ENCODE data around the gene PDE2A.

The PDE2A gene

DNA sequence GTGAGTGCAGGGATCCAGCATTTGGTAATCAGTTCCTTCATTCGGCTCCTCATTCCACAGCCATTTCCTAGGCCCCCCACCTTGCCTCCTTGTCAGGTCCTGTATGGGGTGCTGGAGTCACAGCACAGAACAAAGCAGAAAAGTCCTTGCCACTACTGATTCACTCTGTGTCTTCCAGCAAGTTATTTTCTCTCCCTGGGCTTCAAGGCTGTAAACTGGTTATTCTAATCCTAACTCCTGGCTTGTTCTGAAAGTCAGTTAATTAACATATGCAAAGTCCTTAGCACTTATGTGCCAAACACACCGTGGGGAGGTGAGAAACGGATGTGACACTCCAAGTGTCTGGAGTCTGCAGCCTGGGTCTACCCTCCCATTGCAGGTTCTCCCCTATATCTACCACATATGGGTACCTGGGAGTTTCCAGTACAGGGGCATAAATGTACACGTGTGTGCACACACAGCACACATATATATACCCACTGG lies 30.6 kb upstream of the PDE2A start:
- no peak for DNase-seq (ENCODE audit: low read depth)

DNA sequence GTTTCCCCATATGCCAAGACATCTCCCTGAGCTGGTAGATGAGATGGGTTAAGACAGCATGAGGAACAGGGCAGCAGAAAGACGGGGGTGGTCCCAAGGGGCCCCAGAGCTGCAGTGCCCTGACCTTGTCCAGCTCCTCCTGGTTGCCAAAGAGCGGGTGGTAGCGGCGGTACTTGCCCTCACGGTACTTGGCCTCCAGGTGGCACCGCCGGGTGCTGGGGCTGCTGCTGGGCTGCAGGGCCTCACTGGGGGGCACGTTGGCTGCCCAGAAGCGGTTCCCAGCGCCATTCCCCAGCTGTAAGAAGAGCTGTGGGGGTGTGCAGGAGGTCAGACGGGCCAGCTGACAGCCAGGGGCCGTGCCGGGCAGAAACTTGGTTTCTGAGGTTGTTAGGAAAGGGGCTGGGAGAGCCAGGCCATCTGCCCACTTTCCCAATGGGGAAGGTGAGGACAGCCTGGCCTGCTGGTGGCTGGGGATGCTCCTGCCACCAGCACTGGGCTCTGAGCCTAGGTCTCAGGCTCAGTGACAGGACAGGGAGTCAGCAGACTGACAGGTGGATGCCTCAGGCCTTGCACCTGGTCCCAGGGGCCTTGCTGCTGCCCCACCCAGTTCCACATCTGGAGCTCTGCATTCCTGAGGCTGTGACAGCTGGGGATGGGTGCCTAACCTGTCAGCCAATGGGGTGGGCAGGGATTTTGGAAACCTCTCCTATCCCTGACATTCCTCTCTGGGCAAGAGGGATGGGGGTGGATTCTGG lies 30.0 kb upstream of the PDE2A start:
- no peak for DNase-seq (ENCODE audit: low read depth)

DNA sequence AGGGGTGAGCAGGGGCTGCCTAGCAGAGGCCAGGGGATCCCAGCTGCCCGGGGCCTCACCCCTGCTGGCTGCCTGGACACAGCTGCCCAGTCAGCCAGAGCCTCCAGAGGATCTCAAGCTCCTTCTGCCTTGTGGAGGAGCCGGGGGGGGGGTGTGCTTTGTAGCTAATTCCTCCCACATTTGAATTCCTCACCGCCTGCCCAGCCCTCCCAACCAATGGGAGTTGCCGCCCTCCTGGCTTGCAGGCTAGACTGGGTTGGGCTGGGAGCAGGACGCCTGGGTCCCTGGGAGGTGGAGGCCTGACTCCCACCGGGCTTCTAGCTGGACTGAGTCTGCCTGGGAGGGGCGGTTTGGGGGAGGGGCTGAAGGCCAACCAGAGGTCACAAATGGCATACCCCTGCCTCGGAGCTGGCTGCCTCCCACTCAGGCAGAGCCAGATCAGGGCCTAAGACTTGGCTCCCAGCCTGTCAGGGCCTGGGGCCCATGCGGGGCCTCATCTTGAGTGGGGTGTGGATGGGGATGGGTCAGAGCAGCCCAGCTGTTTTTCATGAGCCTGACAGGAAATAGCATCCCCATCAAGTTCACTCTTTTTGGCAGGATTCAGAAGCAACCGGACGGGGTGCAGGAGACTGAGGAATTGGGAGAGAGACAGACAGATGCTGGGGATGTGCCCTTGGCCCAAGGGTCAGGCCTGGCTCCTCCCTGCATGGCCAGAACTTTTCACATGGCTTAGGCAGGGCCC lies 29.2 kb upstream of the PDE2A start:
- no peak for DNase-seq (ENCODE audit: low read depth)

DNA sequence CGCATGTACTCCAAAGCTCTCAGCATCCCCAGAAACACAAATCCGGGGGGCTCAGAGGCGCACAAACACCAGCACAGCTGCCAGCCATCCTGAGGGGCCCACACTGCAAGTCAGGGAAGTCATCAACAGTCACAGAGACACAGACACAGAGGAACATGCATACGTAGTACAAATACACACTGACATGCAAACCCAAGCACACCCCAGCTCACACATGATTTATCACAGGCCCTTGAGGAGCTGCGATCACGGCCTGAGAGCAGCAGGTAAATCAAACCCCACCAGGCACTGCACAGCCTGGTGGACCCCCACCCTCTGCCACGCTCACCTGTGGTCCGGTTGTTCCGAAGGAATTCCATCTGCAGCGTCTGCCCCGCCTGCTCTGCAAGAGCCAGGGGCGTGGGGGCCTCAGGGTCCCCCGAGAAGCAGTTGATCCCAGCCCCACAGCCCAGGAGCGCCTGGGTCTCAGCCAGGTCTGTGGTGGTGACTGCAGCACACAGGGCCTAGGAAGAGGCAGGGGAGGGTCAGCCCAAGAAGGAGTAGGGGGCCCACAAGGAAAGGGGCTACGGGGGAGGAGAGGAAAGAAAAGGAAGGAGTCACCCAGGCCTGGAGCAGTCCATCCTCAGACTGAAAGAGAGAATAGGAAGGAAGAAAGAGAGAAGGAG lies 28.5 kb upstream of the PDE2A start:
- no peak for DNase-seq (ENCODE audit: low read depth)

DNA sequence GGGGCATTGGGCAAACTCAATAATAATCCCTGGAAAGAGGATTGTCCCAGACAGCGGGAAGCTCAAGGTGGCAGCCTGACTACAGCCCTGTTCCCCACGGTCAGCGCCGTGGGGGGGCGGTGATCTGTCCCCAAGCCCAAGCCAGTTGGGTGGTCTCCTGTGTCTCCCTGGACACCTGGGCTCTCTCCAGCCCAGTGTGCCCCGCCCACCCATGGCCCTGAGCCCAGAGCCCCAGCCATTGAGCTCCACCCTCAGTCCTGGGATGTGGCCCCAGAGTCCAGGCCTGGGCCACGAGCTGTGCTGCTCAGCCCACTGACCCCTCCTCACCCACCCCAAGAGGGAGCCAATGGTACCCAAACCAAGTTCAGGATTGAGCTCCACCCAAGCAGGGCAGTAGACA lies 27.9 kb upstream of the PDE2A start:
- DNase-seq (ENCODE audit: low read depth) = no peak

DNA sequence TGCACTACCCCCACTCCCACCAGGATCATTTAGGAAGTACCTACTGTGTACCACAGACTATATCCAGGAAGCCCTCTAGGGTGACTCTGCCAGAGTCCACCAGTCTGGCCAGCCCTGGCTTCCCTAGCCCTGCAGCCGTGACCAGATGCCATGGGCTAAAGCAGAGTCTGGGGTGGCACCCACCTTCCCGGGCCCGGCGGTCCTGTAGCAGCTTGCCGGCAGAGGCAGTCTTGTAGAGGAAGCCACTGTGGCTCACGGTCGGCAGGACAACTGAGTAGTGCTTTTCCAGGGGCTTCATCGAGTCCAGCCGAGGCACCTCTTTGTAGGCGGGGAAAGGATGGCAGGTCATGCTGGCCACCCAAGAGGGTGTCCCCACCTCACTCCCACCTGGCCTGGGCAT lies 27.2 kb upstream of the PDE2A start:
- DNase-seq (ENCODE audit: low read depth) = no peak

DNA sequence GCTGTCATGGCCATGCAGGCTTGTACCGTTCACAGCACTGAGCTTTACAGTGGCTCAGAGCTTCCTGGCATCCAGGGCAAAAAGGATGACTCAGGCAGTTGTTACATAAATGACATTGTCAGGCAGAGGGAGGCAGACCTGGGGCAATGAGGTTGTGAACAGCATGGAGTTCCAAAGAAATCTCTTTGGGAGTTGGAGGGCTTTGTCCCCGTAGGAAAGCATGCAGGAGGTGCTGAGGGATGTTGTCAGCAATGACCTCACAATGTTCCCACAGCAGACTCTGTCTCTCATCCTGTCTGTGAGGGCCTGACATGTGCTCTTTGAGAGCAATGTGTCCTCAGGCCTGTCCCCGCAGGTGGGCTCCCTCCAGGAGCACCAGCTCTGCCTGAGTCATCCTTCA lies 25.9 kb upstream of the PDE2A start:
- no peak for DNase-seq (ENCODE audit: low read depth)

DNA sequence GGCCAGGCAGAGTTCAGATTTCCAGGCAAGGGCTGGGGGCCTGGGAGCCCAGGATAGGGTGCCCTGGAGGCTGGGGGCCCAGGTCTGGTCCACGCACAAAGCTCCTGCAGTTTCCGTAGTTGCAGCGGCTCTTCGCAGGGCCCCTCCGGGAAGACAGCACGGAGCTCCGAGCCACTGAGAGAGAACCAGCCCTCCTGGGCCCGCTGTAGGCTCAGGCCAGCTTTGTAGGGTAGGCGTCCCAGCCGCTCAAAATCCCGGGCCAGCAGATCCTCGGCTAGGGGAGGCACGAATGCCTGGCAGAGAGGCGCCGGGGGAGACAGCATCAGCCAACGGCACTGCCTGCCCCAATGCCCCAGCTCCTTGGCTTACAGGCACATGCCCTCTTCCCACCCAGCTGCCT lies 23.6 kb upstream of the PDE2A start:
- DNase-seq (ENCODE audit: low read depth) = no peak

DNA sequence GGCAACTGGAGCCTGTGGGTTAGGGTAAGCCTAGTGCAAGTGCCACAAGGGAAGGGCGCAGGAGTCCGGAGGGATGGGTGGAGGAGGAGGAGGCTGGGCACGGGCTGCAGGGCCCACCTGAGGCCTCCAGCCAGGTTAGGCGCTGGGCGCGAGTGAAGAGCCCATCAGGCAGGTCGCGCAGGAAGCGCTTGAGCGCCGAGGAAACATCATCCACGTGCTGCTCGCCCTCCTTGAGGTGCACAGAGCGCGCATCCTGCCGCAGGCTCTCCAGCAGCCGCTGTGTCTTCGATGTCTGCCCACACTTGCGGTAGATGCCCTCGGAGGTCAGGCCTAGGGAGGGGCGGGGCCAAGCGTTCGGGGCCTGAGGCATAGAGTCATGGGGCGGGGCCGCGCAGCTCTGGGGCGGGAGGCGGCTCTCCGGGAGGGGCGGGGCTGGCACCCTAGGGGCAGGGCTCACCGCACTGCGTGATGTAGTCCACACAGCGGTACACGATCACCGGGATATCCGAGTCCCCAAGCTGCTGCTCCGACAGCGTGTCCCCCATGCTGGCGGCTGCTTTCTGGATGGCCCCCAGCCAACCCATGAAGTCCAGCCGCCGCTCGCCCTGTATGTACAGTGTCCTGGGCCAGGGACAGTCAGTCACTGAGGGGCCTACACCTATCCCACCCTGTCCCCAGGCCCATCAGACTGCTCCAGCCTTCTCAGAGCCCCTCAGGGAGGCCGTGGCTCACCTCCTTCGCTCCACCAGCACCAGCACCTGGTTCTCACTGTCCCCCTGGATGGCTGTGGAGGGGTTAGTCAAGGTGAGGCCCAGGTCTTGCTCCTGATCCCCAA lies 22.9 kb upstream of the PDE2A start:
- DNase-seq (ENCODE audit: low read depth) = no peak

DNA sequence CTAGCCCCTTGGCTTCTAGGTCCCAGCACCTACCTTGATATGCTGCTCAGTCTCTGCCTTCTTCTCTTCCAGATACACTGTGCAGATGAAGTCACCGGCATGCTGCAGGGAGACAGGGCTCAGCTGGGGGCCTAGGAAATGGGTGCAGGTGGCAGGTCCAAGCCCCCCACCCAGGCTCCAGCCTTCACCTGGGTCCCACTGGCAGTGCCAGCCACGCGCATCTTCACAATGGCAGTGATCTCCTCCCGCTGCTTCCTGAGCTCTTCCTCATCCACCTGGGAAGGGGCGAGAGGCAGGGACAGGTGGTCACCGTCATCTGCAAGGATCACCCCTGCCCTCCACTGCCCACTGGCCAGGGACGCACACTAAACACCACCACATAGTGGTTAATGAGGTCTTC lies 21.1 kb upstream of the PDE2A start:
- no peak for DNase-seq (ENCODE audit: low read depth)

DNA sequence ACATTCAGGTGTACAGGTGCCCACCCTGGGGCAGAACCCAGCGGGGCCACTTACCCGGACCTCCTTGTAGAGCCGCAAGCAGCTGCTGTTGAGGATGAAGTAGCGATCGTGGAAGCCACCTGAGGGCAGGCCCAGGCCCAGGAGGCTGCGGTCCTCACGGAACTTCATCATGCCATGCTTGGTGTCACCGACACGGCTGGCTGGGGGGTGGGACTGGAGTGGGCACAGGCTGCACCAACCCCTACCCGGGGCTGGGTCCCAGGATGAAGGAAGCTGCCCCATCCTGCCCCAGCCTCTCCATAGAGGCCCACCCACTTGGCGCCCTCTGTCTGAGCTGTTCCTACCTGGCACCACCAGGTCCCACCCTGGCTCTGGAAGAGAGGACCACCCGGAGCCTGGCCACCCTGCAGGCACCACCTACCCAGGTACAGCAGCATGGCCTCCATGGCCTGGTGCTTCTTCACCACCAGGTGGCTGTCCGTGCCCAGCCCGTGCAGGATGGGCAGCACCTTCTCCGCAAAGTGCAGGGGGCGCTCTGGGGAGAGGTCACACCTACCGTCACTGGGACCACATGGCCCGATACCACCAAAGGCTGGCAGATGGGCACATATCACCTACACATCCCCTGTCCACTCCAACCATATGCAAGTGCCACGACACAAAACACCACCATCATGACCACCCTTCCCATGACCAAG lies 19.2 kb upstream of the PDE2A start:
- no peak for DNase-seq (ENCODE audit: low read depth)

DNA sequence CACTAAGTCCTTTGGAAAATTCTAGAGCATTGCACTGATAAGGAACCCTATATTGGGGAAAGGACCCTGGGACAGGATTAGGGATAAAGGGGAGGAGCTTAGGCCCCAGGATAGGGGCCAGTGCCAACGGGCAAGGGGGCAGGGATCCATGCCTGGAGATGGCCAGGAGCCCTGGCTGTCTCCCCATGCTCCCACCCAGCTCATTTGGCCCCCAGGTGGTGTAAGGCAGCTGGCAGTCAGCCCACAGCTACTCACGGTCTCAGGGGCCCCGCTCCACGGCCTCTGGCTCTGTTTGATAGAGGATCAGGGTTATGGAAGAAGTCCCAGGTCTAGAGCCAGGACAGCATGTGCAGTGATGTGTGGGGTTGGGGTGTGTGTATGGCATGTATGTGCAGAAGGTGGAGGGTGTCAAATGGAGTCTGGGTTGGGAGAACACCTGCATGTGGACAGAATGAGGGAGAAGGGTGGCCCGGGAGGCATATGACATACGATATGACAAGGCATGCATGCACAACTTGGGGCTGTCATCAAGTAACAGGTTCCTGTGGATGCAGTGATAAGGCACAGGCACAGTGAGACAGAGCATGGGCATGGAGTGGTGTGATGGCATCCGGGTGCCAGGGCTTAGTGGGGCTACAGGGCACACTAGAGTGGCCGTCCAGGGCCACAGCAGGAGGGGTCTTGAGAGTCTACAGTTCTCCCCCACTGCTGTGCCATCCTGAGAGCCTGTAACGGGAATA lies 18.4 kb upstream of the PDE2A start:
- DNase-seq (ENCODE audit: low read depth) = no peak

DNA sequence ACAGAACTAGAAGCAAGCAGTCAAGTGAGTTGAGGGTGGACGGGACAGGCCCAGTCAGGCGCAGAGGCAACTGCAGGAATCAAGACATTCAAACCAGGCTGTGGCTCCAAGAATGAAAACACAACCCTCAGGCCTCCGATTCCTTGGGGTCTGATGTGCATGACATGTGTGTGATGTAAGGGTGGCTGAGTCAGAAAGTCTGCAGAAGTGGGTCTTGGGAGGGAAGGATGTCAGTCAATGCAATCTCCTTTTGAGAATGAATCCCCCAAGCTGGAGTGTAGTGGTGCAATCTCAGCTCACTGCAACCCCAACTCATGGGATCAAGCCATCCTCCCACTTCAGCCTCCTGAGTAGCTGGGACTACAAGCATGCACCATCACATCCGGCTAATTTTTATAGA lies 15.9 kb upstream of the PDE2A start:
- no peak for DNase-seq (ENCODE audit: low read depth)

DNA sequence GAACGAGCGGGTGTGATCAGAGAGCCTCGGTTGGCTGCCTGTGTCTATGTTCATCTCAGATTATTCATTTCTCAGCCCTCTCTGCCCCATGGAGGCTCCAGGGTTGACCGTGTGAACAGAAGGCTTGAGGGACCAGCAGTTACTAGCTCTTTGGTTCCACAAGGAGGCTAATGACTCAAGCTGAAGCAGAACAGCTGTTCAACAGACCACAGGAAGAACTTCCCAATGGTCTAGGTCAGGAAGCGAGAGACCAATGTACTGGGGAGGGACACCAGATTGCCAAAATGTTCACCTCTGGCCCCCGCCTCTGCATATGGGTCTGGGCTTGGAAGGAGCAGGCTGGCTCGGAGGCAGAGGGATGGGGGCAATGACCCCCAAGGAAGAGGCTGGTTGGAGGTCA lies 14.7 kb upstream of the PDE2A start:
- DNase-seq (ENCODE audit: low read depth) = no peak

DNA sequence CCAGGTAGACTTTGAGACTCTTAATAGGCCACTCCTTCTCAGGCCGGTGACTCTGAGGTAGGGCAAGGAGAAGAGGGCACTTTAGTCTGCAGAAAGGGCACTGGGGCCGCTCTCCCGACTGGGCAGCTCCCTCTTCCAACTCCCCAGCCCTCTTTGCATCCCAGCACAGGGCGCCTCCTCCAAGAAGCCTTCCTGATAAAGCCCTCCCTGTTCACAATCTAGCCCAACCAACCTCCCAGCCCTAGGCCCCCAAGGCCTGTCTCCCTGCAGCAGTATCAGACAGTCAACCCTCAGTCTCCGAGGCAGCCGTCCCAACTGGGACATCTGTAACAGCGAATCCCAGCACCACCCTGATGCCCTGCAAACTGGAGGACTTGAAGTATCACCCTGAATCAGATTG lies 14.3 kb upstream of the PDE2A start:
- no peak for DNase-seq (ENCODE audit: low read depth)

DNA sequence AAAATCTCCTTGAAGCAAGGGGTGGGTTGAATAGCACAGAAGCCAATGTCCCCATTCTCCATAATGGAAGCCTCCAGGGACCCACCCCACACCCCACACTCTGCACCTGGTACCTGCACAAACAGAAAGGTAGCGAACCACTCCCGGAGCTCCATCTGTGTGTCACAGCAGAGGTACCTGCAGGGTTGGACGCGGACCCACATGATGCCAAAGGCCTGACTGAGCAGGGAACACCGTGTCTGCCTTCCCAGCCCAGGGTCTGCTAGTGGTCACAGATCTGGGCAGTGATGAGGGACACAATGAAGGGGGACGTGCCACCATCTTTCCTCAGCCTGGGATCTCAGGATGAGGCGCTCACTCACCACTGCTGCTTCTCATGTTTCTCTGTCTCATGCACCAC lies 13.1 kb upstream of the PDE2A start:
- no peak for DNase-seq (ENCODE audit: low read depth)

DNA sequence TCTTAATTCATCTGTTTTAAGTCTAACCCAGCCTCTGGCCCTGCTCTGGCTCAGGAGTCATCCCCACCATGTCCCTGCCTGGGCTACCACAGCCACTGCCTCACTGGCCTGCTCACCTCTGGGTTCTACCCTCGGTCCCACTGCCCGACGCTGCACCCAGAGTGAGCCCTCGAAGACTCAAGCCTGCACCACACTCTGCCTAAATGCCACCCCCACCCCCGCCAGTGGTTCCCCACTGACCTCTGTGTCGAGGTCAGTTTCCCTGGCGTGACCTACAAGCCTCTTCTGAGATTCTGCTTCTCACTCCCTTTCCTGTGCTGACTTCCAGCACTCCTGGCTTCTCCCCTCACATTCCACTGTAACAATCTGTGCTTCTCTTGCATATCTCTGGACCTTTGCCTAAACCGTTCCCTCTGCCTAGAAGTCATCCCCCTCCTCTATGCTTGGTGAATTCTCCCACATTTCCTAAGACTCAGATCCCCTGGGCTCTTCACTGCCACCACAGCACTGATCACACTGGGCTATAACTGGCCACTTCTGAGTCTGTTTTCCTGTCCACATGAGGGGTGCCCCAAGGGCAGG lies 12.5 kb upstream of the PDE2A start:
- no peak for DNase-seq (ENCODE audit: low read depth)

DNA sequence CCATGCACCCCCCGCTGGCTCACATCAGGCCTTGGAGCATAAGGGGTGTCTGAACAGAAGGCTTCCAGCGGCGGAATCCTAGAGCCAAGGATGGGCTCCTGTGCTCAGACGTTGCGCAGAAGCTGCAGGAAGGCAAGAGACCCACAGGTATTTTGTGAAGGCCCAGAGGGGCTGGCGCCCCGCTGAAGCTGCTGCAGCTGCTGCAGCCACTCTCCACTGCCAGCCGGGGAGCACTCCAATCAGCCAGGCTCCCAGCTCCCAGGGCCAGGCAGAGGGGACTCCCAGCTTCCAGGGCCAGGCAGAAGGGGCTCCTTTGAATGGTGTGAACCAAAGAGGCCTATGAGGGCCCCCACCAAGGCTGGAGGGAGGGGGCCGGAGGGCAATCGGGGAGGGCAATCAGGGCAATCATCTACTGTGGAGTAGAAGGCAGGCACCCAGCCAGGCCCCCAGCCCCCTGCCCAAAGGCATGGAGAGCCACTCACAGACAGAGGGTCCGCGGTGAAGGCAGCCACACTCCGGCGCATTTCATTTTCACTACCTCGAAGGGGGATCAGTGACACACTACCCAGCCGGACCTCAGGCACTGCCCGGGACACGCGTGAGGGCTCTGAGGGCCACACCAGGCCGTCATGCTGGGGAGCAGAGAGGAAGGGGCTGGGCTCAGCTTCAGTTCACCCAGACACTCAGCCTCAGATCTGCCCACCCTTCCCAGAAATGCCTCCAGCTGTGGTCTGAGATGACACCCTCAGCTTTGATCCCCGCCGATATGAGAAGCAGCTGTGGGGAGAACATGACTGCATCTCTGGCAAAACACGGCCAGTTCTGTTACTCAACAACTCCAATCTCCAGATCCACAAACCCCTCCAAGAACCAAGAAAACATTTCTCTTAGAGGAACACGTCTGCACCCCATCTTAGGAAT lies 11.6 kb upstream of the PDE2A start:
- DNase-seq (ENCODE audit: low read depth) = peak; percentile 19

DNA sequence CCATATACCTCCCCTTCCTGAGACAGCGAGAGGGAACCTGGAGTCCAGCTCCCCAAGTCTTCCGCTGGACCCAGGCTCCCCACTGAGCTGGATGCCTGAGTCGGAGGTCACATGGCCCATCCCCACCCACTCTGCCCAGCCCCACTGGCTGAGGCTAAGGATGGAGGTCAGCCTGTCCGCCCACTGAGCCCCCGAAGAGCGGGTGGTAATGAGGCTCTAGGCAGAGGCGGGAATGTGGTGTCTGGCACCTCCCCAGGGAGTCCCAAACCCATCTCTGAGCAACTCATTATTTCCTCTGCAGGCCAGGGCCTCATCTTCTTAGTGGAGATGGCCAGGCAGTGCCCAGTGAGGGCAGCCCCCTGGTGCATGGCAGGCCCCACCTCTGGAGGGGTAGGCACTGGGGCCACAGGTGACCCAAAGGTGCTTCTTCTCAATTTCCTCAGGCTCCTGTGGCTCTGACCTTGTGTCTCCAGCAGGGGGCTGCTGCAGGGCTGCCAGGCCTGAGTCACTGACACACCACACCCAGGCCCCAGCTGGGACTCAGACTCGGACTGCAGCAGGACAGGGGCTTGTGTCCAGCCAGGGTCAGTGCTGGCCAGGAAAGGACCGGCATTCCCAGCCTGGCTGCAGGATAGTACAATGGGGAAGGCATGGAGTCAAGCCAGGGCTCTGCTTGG lies 10.2 kb upstream of the PDE2A start:
- DNase-seq (ENCODE audit: low read depth) = no peak
